DMS 273 treated with DMSO at 0.1 percent for 48 hours (cell line): ENCODE data around the gene TTLL1.
"Not testable (repeated sequence)": the region's sequence is repeated elsewhere in the genome, so short reads cannot be mapped to it uniquely, and the experiment has no call there.

Source experiments
- DNase-seq: peaks from one replicate; lab custom pipeline; 2025; lab: John Stamatoyannopoulos, UW

The TTLL1 gene

GRCh38 chr22:43013355-43014315, 75.6 kb downstream of the TTLL1 start:
- no peak for DNase-seq

GRCh38 chr22:43012390-43012789, 76.8 kb downstream of the TTLL1 start:
- no peak for DNase-seq

- no peak for DNase-seq
Measured at GRCh38 chr22:43011079-43011478, 78.1 kb downstream of the TTLL1 start.

- DNase-seq, result no peak
Measured at GRCh38 chr22:43009444-43009843, 79.7 kb downstream of the TTLL1 start.

- no peak for DNase-seq
Measured at GRCh38 chr22:43008921-43009320, 80.3 kb downstream of the TTLL1 start.

- DNase-seq, result no peak
Measured at GRCh38 chr22:43008509-43008908, 80.7 kb downstream of the TTLL1 start.

- no peak for DNase-seq
Measured at GRCh38 chr22:43007519-43008102, 81.6 kb downstream of the TTLL1 start.

- no peak for DNase-seq
Measured at GRCh38 chr22:43006753-43007152, 82.4 kb downstream of the TTLL1 start.

GRCh38 chr22:43006016-43006505, 83.1 kb downstream of the TTLL1 start:
- no peak for DNase-seq

GRCh38 chr22:43005106-43005505, 84.1 kb downstream of the TTLL1 start:
- DNase-seq, result no peak

GRCh38 chr22:43004362-43005035, 84.7 kb downstream of the TTLL1 start:
- no peak for DNase-seq

GRCh38 chr22:43002202-43002586, 87.0 kb downstream of the TTLL1 start:
- no peak for DNase-seq

GRCh38 chr22:43001271-43002201, 87.7 kb downstream of the TTLL1 start:
- DNase-seq, result no peak

GRCh38 chr22:43000441-43001175, 88.6 kb downstream of the TTLL1 start:
- DNase-seq, result no peak

GRCh38 chr22:42997582-42998090, 91.6 kb downstream of the TTLL1 start:
- no peak for DNase-seq

- no peak for DNase-seq
Measured at GRCh38 chr22:42996646-42997365, 92.4 kb downstream of the TTLL1 start.

- not testable (repeated sequence) for DNase-seq
Measured at GRCh38 chr22:42995654-42996053, 93.5 kb downstream of the TTLL1 start.

GRCh38 chr22:42994917-42995562, 94.2 kb downstream of the TTLL1 start:
- DNase-seq, result no peak

GRCh38 chr22:42994276-42994916, 94.8 kb downstream of the TTLL1 start:
- no peak for DNase-seq
